Kidney epithelial cell (primary cell): ENCODE results near the gene FSTL4. TPM values are rescaled to one million over a fixed set of nuclear protein-coding genes. Genes with fewer than 3 reads are reported as not detected.

Source experiments
- DNase-seq: peaks from one replicate; pipeline ENCODE4 v3.0.0-alpha.2; 2010; ENCODE audit warnings: low read depth
- H3K27me3 ChIP-seq: 2 replicates; pipeline ENCODE4 v1.6.0; 2011; ENCODE audit warnings: low read length; ENCODE audit not compliant: control insufficient read depth, insufficient read depth
- H3K36me3 ChIP-seq: 2 replicates; pipeline ENCODE4 v1.5.1; 2011; ENCODE audit warnings: low read length; ENCODE audit not compliant: control insufficient read depth, insufficient read depth
- H3K4me3 ChIP-seq: 2 replicates; pipeline ENCODE4 v1.5.1; 2011; ENCODE audit warnings: low read depth, mild to moderate bottlenecking, control low read depth, low read length
- total RNA-seq: library from RNA; depleted of rRNA; stranded (reverse); fragments of >200 nt; gene quantifications from 2 replicates; pipeline ENCODE4 v1.2.3, GENCODE V29; 2015
- TF ChIP-seq, protein P1 (sequence below): IDR thresholded peaks from 2 replicates; pipeline ENCODE4 v1.5.1; 2011; ENCODE audit warnings: mild to moderate bottlenecking, moderate library complexity, low read length, control low read depth, inconsistent platforms; ENCODE audit not compliant: insufficient read depth, poor library complexity, severe bottlenecking

The FSTL4 gene
- total RNA-seq, 1 donor from 2014 or later = not detected

DNA sequence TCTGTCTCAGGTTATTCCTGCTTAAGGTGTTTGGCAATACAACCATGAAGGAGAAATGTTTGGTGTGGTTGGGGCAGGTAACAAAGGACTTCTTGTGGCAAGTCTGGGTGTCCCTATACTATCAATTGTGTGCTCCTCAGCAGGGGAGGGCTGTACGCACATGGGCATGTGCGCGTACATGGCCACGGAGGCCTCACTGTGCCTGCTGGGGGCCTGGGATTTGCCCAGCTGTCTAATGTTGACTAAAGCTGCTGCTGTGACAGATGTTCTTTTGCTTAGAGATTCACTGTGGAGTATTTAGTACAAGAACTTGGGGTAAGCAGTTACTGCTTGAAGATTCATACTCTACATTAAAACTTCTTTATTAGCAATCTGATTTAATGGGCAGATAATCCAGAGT is 463.0 kb downstream of the FSTL4 start:
- TF ChIP-seq, protein P1, sequence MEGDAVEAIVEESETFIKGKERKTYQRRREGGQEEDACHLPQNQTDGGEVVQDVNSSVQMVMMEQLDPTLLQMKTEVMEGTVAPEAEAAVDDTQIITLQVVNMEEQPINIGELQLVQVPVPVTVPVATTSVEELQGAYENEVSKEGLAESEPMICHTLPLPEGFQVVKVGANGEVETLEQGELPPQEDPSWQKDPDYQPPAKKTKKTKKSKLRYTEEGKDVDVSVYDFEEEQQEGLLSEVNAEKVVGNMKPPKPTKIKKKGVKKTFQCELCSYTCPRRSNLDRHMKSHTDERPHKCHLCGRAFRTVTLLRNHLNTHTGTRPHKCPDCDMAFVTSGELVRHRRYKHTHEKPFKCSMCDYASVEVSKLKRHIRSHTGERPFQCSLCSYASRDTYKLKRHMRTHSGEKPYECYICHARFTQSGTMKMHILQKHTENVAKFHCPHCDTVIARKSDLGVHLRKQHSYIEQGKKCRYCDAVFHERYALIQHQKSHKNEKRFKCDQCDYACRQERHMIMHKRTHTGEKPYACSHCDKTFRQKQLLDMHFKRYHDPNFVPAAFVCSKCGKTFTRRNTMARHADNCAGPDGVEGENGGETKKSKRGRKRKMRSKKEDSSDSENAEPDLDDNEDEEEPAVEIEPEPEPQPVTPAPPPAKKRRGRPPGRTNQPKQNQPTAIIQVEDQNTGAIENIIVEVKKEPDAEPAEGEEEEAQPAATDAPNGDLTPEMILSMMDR = no peak
- Histone ChIP-seq H3K27me3 (no peaks in the 10 kb centered on the region), H3K36me3 (no peaks in the 10 kb centered on the region), H3K4me3 (no peak overlapping the region)
- DNase-seq = no peak

DNA sequence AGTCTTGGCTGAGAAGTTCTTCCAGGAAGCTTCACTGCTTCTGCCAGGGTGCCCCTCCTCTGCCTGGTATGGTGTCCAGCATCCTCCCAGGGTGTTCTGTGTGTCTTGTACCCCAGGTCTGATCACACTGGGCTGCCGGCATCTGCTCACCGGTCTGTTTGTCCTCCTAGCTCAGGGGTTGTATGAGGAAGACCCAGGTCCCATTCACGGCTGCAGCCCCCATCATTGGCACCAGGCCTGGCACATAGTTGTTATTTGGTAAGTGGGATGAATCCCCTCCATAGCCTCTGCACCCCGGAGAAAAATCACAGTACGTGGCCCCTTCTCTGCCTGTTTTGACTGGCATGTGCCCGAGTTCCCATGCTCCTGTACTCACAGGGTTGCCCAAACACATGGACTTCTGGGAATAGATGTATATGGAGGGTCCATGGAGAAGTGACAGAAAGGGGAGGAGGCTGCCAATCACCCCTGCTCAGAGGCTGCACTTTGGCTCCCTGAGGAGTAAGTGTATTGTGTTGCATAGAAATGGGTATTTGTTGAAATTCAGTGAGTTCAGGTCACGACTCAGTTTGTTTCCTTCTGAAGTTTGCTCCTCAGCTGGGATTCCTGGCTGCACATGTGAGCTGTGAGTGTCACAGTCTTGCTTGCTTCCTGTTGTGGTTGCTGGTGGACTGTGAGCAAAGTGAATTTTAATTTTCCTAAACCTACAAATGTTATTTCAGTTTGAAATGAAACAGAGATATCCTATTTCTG is 464.4 kb downstream of the FSTL4 start:
- TF ChIP-seq, protein P1 = no peak
- no peaks in the 10 kb centered on the region for H3K36me3 ChIP-seq
- H3K4me3 ChIP-seq = no peak overlapping the region
- no peaks in the 10 kb centered on the region for H3K27me3 ChIP-seq
- DNase-seq = no peak

DNA sequence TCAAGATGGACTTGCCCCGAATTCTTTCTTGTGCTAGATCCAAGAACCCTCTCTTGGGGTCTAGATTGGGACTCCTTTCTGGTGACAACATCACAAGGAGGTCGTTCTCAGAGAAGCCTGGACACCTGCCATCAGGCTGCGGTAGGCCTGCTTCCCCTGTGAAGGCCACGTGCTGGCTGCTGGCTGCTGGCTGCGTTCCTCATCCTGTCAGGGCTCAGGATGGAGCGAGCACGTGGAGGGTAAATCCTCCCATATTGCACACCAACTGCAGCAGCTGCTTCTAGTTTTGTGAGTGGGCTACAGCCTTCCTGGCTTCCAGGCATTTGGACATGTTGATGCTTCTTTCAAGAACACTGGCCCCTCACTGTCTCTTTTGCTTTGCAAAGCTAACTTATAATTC is 464.9 kb downstream of the FSTL4 start:
- Histone ChIP-seq H3K4me3 (no peak overlapping the region), H3K27me3 (no peaks in the 10 kb centered on the region), H3K36me3 (no peaks in the 10 kb centered on the region)
- TF ChIP-seq, protein P1 = no peak
- no peak for DNase-seq
